GM19467 (cell line): ENCODE measurements around the gene LYPD6B.

Experiments
- ATAC-seq: cut with Tn5 transposase; IDR thresholded peaks from one replicate; pipeline ENCODE4 v1.9.1; 2021; ENCODE audit warnings: mild to moderate bottlenecking, moderate library complexity; ENCODE audit not compliant: unreplicated experiment

Gene LYPD6B

DNA sequence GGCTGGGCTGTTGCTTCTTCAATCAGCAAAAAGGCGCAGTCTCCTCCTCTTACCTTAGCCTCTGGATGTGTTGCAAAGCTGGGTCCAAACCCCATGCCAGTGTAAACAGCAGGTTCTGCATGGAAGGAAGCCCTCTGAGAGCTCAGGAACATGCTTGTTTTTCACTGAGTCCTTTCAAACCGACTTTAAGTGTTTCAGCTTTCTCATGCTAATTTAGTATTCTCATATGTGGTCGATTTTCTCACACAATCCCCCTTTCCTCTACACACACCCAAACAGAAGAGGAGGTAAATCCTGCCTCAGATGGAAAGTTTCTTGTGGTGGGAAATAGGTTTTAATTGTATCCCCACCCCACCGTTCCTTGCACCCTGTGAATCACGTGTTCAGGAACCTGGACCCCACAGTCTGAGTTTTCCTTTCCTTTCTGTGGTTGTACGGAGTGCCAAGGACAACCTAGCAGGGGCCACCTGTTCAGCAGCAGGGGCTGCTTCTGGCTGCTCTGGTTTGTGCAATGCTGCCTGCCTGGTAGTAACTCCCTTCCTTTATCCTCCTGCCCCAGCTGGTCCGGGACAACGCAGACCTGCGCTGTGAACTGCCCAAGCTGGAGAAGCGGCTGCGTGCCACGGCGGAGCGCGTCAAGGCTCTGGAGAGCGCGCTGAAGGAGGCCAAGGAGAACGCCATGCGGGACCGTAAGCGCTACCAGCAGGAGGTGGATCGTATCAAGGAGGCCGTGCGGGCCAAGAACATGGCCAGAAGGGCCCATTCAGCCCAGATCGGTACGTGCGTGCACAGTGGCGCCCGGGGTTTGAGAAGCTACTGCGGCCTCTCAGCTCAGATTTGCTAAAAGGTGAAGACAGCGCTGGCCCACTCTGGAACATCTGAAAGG is 28.7 kb upstream of the LYPD6B start:
- ATAC-seq = no peak

DNA sequence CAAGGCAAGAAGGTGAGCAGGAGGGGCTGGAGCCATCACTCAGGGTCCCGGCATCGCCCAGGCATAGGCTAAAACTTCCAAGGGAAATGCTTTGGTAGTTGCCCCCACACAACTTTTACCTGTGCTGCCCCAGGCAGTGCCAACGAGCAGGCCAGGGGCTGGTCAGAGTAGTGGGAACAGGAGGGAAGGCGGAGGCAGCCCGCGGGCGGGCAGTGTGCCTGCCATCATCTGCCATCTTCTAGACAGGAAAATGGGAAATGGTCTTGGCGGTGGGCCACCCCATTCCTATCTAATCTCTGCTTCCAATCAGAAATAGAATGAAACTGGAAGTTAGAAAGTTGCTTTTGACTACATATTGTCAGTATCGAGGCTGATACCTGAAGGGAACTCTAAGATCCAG is 26.0 kb upstream of the LYPD6B start:
- ATAC-seq = no peak

DNA sequence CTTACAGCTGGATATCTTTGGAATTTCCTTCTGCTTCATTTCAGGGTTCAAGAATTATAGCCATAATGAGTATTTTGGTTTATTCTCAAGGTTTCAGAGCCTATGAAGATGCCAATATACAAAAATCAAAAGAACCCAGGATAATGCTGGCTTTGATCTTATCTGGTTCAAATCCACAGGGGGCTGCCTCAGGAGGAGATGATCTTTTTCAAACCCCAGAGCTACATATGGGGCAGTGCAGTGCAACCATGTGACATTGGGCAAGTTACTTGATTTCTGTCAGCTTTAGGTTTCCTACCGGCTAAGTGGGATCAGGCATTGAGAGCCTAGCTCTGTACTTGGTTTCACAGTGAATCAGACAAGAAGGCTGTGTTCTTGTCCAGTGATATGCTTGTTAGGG is 23.0 kb upstream of the LYPD6B start:
- no peak for ATAC-seq

DNA sequence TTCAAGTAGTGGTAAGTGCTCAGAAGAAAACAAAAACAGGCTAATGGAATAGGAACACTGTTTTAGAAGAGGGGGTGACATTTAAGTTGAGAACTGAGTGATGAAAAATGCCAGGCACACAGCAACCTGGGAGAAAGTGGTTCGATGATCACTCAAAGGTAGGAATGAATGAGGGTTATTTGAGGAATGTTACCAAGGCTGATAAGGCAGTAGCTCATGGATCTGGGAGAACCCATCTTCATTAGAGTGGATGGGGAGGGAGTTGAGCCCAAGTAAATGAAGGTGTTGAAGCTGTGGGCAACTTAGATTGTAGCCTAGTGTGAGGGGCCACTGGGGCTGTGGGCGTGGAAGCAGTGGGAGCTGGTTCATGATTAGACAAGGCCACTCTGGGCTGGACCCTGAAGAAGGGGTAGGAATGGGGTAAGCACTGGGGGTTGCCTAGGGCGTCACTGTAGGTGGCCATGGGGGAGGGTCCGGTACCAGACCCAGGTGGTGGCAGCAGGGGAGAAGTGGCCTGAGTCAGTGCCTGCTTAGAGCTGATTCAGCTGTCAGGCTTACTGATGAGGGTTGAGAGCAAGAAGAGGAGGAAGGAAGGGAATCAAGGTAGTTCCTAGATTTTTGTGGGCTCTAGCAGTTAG is 22.5 kb upstream of the LYPD6B start:
- ATAC-seq = no peak

DNA sequence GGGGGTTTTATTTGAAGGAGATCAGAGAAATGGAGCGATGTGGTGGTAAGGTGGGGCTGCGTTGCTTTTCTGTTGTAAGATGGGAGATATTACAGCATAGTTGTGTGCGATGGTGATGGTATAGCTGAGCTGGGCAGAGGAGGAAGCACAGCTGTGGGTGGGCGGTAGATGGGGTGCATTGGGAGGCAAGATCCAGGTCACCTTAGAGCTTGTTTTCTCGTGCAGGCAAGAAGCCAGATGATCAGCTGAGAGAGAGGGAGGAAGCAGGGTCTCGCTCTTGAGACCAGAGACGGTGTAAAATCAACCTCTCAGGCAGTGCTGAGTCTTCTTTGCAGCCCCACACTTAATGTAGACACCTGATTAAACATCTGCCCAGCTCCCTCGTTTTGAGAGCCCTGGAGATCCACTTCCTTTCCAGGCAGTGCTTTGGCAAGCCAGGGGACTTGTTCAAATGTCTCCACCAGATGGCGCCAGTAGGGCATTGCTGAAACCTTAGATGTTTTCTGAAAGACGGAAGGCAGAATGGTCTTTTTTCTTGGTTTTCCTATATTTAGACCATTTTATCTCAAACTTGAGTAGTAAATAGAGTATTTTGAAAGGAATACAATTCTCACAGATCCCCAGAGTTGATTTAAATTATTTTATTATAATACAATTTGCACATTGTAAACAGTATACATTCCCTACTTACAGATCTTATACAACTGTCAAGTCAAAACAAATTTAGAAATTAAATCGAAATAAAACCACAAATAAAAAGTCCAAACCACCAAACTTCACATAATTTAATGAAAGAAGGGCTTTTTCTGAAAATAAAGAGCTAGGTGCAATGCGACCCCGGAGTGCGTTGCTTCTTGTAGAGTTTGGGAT is 21.1 kb upstream of the LYPD6B start:
- no peak for ATAC-seq

DNA sequence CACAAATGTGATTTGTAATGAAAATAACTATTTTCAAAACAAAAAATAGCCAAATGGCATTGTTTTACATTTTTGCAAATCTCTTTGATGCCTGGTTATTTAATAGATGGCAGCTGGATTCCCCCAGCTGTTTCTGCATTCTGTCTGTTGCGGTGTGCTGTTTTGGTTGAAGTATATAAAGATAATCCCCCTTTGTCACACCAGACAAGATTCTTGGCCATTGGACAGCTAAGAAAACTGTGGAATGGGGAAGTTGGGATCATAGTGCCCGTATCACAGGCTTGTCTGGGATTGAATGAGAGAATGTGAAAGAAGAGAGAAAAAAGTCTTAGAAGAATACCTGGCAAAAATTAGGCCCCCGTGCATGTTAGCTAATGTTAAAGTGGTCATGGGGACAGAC is 19.5 kb upstream of the LYPD6B start:
- no peak for ATAC-seq

DNA sequence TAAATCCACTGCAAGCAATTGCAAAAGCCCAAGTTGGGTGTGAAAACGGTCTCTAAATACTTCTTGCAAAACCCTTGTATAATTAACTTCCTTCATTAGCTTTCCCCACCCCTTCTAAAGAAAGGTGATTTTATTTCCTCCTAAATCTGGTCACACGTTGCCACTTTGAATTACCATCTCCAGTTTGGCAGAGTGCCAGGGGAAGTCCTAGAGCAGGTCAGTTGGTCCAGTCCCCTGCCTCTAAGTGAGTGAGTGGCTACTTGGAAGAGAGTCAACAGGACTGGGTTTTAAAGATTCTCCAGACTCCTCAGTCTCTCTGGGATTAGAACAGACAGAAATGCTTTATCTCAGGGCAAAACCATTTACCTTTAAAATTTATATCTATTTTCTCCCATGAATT is 18.7 kb upstream of the LYPD6B start:
- ATAC-seq = no peak

DNA sequence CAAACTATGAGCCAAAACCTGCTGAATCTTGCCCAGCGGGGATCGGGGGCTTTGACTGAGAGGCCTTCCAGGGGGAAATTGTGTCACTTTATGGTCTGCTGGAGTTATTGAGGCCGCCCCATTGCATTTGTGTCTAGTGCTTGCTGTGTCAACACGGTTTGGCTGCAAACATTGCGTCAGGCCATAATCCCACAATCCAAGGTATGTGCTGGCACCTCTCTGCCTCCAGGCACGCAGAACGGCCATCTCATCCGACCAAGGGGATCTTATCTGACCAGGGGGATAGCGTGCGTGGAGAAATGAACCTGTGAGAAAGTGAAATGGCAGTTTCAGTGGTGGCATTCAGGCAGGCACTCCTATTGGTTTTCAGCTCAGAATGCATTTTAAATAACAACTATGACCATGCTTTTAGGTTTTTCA is 18.1 kb upstream of the LYPD6B start:
- ATAC-seq = peak; percentile 36

DNA sequence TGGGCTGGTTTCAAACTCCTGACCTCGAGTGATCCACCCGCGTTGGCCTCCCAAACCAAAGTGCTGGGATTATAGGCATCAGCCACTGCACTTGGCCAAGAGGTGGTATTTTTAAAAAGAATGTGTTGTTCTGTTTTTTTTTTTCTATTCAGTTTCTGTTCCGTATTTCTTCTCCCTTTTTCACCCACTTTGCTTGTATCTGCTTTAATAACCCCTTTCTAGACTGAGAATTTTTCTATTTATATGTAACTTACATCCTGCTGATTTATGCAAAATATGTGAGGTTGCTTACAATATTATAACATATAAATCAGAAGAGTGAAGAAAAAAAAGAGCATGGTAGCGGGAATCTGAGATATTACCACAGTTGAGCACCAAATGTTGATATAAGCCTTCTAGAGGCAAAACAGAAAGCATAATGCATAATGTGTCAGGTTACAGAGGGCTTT is 17.2 kb upstream of the LYPD6B start:
- ATAC-seq = peak; percentile 65

DNA sequence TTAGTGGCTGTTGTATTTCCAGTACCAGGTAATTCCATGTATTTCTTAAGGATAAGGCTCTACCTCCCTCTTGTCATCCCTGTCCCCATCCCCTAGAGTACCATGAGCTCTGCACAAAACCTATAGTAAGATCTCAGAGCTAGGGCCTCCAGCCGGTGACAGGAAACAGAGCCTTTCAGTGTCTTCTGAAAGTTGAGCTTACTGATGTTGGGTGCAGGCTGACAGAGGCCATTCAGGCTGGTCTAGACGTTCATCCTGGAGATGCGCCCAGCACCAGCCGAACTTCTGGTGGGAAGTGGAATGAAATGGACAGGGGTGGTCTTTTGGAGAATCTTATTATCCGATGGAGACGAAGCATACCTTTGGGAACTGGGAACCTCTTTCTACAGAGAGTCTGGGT is 16.7 kb upstream of the LYPD6B start:
- ATAC-seq = peak; percentile 59

DNA sequence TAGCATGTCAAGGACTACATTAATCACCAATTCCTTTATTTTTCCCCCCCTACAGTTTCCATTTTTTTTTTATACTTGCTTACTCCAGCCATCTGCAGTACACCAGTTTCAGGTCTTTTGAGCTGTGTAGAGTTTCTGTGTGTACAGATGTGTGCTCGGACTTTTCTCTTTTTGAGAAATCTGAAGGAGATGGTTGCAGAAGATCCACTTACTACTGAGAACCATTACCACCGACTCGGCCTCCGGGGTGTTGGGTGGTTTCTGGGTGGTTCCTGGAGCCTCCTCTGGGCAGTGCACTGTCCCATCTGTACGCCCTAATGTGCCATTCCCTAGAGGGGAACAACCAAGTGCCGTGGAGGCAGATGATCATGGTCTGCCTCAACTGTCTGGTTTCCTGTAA is 15.4 kb upstream of the LYPD6B start:
- ATAC-seq = no peak

DNA sequence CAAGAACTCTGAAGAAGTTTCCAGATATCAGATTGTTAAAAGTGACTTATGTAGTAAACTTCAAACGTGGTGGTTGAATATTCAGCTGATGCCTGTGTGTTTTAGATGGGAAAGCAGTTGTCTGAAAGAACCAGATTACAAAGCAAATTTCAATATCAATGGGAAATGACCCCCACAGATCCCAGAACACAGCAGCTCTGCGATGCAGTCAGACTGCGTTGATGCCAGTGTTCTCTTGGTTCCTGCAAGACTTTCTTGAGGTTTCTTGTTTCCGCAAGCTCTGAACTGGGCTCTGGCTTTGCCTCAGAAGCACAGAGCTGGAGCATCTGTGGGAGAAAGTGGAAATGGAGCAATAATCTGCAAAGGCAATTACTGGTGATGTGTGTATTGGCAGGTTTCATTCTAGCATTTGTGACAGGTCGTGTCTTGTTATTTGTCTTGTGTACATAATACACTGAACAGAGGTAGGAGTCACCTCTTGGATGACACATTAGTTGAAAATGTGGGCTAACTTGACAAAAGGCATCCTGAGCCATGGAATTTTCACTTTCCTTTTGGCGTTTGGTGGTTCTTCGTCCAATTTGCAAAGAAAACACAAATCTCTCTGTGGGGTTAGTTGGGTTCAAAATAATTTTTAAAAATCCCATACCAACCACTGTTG is 10.8 kb upstream of the LYPD6B start:
- no peak for ATAC-seq

DNA sequence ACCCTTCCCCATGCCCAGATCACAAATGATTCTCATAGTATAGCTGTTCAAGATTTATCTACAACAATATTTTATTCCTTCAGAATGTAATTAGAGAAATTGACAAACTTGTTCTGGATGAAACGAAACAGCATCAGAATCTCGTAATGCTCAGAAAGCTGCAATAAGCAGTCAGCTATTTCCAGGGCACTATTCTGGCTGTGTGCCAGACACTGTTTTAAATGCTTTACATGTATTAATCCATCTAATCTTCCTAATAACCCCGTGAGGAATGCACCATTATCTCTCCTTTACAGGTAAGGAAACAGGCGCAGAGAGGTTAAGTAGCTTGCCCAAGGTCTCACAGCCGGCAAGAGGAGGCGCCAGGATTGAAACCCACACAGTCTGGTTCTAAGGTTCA is 10.1 kb upstream of the LYPD6B start:
- no peak for ATAC-seq

DNA sequence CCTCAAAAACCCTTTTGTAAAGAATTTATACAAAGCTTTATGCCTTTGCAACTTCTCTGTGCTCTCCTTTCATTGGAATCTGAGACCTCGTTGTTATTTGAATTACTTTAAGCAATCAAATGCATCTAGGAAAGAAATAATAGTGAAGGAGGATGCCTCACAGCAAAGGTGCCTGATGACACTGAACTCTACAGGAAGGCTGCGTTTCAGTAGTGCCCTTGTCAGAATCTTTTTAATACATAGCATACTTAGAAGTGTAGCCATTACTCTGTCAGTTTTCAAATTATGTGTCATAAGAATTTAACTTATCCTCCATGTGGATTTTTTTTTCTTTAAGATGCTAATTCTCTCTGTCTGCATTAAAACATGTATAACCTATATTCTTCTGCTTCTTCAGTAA is 9.6 kb upstream of the LYPD6B start:
- ATAC-seq = no peak

DNA sequence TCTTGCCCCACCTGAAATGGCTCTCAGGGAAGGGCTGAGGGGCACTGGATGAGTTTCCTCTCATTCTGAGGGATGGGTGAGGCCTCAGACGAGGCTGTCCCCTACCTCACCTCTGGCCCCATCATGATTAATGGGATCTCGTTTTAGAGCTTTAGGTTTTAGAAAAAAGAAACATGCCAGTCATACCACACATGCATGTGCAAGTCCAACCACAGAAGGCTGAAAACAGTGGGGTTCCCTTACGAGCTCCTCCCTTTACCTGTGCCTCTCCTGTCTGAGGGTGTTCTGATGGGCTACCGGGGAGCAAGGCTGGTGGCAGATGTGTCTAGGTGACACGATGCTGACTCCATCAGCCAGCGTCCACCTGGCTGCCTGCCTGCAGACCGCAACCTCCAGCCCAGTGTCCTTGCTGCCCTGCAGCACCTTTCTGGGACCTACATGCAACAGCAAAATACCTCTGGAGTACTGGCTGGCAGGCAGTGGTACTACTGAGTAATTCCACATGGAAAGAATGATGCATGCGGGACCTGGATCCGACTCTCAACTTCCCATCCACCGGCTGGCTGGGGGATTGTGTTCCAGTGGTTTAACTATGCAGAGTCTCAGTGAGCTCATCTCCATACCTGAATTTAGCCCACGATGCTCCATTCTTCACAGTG is 9.1 kb upstream of the LYPD6B start:
- ATAC-seq = no peak

DNA sequence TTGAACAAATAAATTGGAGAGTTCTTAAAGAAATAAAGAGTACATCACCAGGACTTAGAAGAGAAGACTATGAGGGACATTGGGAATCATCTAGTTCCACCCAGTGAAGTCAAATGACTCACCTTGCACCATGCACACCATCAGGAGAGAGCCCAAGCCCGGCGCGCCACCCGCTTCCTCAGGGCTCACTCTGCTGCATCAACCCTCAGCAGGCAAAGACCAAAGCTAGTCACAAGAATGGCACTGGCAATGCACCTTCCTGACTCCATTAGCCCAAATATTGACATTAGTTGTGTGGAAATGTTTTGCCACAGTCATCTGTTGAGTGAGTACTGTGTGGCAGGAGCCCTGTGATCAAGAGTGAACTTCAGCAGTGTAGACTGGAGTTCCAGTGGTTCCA is 7.1 kb upstream of the LYPD6B start:
- no peak for ATAC-seq

DNA sequence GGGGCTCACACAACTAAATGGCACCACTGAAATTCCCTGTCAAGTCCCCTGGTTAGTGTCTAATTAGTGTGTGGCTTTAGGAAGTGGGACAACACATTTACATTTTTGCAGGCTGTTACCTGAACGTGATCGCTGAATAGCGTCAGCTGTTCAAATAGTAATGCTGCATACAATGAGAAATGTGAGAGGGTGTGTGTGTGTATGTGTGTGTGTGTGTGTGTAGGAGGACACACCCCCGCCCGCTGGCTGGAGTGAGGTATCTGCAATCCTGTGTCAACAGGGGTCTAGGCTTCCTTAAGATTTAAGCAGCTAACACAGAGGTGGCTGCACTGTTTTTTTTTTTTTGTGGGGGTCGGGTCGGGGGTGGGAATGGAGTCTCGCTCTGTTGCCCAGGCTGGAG is 4.8 kb upstream of the LYPD6B start:
- ATAC-seq = no peak

DNA sequence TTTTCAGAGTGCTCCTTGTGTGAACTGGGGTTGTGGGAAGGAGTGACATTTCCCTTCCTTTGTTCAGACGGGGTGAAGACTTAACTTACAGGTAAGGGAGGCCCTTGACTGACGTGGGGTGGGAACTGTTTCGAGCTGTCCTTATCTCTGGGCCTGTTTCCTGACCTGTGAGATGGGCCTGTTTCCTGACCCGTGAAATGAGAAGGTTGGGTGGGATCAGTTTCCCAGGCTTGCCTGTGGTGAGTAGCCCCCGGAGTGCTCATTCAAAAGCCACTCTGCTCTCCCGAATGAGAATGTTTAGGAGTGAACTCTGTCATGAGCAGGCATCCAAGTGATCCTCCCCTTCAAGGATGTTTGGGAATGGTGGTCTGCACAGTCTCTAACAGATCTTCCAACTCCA is 4.1 kb upstream of the LYPD6B start:
- no peak for ATAC-seq

DNA sequence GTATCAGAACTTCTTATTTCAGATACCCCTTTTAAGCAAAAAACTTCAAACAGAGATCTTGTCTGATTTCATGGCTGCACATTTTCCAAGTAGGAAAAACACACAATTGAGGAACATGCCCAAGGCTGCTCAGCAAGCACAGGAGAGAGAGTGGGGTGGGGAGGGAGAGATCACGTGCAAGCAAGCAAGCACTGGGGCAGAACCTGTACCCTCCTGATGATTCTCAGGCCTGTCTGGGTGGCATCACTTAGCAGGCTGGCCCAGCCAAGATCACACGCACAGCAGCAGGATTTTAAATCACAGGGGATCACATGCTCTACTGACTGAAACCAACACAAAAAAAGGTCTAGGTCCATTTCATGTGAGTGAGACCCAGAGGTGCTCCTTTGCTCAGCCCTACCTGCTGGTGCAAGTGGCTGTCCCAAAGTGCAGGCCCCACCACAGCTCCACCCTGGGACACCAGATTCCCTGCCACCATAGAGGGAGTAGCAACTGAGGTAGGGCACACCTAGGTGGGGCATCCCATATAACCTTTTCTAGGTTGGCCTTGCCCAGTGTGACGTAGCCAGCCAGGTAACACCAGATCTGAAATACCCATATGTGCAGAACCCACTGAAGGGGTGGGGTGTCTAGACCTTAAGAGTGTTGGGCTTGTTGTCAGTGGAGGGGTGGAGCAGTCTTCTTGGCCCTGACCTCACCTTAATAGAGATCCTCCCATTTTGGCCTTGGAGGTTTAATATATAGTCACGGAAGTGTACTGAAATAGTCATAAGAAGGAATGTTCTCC is 1.8 kb upstream of the LYPD6B start:
- no peak for ATAC-seq

DNA sequence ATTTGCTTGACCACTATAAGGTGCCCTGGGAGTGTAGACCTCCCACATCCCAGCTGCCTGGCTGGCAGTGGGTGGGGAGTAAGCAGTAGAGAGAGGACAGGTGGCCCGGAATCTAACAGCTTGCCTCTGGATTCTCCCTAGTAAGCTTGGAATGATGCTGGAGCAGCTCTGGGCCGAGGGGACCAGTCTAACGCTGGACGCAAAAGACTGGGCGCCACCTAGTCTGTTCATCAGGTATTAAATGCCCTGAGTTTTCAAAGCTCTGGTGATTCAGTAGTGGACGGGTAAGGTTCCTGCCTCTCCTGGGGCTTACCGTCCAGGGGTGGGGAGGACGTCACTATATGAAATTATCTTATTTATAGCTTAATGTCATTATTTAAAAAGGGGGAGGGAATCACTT is 648 bp upstream of the LYPD6B start:
- ATAC-seq = no peak
